ENCODE measurements around the gene CLMN.

The CLMN gene

GRCh38 chr14:95237958-95238340, 81.8 kb downstream of the CLMN start:
- no peak for DNase-seq (ENCODE audit: low spot score)

- DNase-seq (ENCODE audit: low spot score): no peak
These were observed 82.4 kb downstream of the CLMN start for GRCh38 chr14:95237121-95237957.

GRCh38 chr14:95236221-95236620, 83.5 kb downstream of the CLMN start:
- DNase-seq (ENCODE audit: low spot score): no peak

DNA sequence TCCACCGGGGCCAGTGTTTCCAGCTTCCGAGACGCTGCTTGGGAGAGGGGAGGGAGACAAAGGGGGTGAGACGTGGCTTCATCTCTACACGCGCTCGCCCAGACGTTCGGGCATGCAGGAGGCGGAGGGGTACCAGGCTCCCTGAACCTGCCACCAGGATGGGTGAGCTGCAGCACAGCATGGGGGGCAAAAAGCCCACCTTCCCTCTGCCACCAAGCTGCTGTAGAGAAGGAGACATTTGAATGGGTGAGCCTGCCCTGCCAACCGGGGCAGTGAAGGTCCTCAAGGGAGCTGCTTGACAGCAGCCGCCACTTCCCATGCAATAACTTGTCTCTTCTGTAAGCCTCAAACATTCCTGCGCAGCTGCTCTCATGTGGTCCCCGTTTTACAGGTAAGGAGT, 83.9 kb downstream of the CLMN start:
- DNase-seq (ENCODE audit: low spot score): no peak

- DNase-seq (ENCODE audit: low spot score): no peak
These were observed 84.4 kb downstream of the CLMN start for GRCh38 chr14:95235351-95235750.

DNA sequence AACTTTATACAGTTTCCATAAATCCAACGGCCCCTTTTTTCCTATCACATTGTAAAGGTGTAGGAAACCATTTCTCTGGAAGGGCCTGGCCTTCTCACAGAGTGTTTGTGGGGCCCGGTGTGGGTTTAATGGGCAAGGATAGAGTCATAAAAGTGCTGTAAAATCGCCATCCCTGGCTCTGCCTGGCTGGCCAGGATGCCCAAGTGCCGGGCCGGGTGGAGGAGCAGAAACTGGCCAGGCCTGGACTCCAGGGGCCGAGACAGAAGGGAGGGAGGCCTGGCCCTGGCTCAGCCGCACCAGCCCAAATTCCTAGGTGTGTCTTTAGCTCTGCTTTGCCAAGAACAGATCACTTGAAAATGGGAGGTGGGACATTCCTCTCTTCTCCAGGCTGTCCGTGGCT, 85.3 kb downstream of the CLMN start:
- DNase-seq (ENCODE audit: low spot score): no peak

- peak; percentile 14 for DNase-seq (ENCODE audit: low spot score)
These were observed 85.9 kb downstream of the CLMN start for GRCh38 chr14:95233702-95234241.

- DNase-seq (ENCODE audit: low spot score): no peak
These were observed 86.7 kb downstream of the CLMN start for GRCh38 chr14:95232894-95233584.

DNA sequence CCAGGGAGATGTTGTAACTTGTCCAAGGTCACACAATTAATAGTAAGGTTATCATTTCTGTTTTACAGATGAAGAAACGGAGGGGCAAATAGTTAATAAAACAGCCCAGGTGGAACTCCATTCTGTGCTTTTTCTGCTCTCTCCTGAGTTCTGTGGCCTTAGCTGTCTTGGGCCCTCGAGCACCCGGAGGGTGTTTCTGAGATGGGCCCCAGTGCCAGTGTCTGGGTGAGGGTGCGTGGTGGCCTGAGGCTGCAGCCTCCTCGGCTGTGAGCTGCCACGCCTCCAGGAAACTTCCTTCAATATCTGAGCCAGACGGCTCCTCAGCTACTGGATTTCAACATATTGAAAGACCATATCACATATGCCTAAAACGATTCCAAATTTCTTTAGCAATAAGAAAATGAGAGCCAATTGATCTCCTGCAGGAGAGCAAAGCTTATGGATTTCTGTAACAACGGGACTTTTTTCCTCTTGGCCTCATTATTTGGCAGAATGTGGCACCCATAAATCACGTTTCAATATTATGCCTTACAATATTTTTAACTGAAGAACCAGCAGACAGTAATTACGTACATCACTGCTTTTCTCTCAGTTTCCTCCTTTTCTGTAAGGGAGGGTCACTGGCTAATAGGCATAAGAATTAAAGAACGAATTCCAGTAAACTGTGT, 87.6 kb downstream of the CLMN start:
- no peak for DNase-seq (ENCODE audit: low spot score)

- DNase-seq (ENCODE audit: low spot score): no peak
These were observed 90.0 kb downstream of the CLMN start for GRCh38 chr14:95229749-95230148.

GRCh38 chr14:95228240-95228639, 91.5 kb downstream of the CLMN start:
- no peak for DNase-seq (ENCODE audit: low spot score)

DNA sequence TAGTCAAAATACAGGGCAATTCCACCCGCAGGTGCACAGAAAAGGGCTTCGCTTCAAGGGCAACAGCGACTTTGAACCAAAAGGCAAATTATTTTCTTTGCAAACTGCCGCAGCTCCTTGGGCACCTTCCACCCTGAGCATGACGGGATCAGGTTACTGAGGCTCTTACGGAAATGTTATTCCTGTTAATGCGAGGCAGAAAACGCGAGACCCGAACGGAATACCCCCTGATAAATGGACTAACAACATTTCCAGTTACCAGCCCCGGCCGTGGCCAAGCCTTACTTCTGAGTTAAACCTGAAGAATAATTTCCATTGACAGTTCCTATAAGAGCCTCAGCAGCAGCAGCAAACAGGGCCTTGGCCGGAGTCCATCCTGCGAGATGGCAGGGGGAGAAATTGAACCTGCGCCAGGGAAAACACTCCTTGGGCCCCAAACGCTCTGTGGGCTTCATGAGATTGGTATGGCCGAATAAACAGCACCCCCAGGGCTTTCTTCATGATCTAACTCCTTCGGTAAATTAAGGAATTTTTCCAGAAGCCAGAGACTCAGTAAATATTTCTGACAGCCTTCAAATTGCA, 92.3 kb downstream of the CLMN start:
- DNase-seq (ENCODE audit: low spot score): no peak

DNA sequence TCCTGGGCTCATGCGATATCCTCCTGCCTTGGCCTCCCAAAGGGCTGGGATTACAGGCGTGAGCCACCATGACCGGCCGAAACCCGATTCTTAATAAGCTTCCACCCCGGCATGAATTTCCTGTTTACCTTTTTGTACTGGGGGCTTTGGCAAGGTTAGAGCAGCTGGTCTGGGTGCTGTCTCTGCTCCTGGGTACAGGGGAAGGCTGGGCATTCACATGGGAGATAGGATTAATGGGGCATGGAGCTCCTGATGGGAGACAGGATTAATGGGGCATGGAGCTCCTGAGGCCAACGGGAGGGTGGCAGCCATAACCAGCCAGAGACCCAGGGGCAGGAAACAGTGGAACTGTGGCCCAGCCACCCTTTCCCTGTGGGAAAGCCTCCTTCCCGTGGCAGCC, 92.9 kb downstream of the CLMN start:
- no peak for DNase-seq (ENCODE audit: low spot score)

DNA sequence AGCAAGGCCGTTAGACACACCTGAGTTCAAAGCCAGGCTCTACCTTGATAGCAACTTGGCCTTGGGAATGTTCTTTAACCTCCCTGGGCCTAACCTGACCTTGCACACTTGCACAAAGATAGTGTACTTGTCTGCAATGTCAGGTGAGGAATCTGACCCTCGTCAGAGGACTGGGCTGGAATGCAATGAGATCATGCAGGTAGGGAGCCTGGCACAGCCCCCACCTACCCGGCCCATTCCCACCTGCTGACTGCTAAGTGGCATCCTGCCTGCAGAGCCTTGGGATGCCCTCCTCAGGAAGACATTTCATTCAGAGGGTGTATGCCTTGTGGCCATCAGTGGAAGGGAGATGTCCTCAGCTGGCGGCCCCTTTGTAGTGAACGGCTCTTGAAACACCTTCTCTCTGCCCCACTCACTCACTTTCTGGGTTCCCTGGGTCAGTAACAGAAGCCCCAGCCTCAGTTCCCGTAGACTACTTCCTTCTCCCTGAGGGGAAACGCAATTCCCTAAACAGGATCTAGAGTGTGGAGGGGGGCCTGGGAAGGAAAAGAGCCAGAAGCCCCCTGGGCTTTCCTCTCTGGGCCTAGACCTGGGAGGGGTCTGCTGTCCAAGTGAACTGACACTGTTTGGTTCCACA, 94.3 kb downstream of the CLMN start:
- no peak for DNase-seq (ENCODE audit: low spot score)

DNA sequence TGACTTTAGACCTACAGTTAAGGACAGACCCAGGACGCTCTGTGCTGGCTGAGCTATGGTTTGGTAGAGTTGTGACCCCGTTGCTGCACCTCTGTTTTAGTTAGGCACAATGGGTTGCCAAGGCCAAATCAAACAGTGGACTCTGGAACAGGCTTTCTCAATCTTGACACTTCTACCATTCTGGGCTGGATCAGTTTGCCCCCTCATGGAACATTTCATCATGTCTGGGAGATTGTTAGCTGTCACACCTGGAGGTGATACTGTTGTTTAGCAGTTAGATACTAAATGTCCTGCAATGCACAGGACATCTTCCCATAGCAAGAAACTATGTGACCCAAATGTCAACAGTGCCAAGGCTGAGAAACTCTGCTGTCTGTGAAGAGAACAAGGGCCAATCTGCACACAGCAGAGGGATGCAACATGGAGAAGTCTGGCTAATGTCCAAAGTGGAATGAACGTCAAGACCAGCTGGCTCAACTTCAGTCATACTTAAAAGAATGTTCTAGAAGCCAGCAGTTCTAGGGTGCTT, 96.8 kb downstream of the CLMN start:
- DNase-seq (ENCODE audit: low spot score): no peak

DNA sequence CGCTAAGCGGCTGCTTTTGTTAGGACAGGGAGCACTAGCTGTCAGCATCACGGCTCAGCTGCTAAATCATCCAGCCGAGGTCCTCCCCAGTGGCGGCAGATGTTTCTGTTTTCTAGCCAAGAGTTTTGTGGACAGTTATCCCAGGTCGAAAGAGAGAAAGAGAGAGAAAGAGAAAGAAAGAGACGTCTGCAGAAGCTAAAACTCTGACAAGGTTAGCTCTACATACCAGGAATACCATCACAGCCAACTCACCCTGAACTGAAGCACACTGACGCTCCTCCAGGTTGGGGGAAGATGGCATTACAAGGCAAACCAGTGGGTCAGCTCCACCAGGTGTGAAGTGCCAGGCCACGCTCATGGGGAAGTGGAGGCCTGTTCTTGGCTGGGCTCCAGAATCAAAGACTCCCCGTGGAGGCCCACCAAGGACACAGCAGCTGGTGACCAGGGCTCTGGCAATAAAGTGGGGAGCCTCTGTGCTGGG, 97.5 kb downstream of the CLMN start:
- DNase-seq (ENCODE audit: low spot score): no peak

- no peak for DNase-seq (ENCODE audit: low spot score)
These were observed 98.2 kb downstream of the CLMN start for GRCh38 chr14:95221531-95221930.

- DNase-seq (ENCODE audit: low spot score): no peak
These were observed 99.0 kb downstream of the CLMN start for GRCh38 chr14:95220663-95221231.

DNA sequence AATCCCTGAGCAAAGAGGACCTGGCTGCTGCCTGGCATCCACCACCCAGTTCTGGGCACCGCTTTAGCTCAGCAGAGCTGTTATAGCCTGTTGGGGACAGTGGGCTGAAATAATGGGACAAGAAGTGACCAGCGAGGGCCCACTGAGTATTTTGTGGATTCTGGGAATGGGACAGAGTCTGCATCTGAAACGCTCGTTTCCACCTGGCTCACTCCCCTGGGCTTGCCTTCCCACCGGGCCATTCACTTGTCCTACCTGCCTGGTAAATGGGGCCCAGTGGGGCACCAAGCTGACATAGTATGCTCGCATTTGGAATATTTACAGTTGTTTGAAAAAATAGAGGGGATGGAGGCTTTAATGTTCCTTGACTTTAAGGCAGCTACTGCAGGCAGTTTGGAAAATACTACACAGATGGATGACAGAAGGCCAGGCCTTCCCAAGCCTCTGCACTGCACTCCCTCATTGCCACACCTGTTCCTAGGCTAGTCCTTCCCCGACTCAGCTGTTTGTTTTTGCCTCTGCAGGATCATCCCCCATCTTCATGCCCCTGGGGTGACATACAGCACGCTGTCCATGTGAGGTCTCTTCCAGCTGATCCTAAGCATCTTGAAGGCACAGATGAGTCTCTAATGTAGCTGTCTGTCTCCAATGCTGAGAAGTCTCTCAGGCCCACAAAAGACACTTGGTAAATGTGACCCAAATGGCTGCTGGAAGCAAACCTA, 101.1 kb downstream of the CLMN start:
- DNase-seq (ENCODE audit: low spot score): no peak

DNA sequence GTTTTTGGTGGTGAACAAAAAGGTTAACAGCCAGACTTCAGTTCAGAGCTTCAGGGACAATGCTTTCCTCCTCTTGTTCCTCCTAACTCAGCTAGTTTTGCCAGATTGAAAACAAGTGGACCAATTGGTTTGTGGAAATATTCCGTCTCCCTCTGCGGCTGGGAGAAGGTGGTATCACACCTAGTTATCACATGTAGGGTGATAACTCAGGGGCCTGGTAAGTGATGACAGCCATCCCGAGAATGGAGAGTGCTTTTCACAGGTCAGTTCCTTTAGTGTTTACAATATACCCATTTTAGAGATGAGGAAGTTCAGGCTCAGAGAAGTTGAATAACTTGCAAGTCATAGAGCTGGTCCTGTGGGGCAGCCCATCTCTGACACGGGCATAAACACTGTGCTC, 101.7 kb downstream of the CLMN start:
- no peak for DNase-seq (ENCODE audit: low spot score)

Data from hepatic stellate cell (primary cell).